NCI-H2196 treated with DMSO at 0.1 percent for 48 hours (cell line): ENCODE results near the gene MYH6.
A peak's percentile ranks its signal among the peaks of the same experiment; 100 is the strongest.
"Not testable (repeated sequence)": the region's sequence is repeated elsewhere in the genome, so short reads cannot be mapped to it uniquely, and the experiment has no call there.

Experiments
- DNase-seq: peaks from one replicate; lab custom pipeline; 2025; ENCODE audit not compliant: unreplicated experiment; lab: John Stamatoyannopoulos, UW

The MYH6 gene

DNA sequence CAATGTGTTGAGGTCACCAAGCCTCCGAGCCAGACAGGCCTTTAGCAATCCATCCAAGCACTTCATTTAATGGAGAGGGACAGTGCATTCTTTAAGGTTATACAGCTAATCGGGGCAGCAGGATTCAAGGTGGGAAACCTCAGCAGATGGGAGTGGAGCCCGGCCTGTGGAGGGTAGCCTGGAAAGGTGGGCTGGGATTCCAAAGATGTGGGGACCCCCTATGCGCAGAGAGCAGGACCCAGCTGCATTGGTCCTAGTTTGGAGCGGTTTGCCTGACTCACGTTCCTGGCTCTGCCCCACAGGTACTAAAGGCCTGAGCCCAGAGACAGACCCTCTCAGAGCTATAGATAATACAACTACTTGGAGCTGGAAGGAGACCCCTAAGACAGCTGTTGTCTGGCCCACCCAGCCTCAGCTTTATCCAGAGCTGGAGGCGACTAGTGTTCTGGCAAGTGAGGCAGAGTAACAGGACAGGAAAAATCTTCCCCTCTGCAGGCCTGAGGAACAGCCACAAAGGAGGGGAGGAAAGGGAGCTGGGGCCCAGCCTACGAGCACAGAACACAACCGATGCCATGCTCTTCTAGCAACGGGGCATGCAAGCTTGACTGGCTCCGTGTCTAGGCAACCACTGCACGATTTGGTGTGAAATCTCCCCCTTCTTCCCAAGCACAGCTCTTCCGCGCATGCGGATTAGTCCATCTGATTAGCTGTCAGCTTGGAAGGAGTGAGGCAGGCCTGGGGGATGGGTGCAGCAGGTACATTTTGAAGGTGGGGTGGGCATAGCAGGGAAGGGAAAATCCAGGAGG lies 28.5 kb upstream of the MYH6 start:
- no peak for DNase-seq

DNA sequence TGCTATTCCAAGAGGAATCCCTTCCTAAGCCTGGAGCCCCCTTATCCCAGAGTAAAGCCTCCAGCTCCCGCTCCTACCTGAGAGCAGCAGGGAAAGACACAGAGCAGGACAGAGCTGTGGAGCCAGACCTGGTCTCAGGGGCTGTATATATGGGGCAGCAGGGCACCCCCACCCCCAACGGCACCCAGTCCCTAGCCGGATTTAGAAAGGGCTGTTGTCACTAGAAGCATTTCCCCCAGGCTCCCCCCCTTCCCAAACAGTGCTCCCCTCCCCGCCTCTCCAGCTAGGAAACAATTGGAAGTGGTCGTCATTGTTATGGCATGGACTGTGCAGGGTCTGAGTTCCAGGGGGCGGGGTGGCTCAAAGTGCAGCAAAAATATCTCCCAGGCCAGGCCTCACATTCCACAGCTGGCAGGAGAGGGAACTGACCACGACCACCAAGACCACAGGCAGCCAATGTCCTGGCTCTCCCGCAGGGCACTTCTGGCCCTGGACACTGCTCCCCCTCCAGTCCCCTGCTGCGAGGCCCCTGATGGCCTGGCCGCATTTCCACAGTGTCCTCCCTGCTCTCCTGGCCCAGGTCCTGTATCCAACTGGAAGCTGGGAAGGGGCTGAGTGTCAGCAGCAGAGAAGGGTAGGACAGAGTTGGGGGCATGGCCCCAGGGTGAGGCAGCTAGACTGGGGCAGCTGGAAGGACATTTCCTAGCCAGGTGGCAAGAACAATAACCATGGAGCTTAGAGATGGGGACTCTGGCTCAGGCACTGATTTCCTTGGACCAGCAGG lies 27.7 kb upstream of the MYH6 start, which contains the start of gene MYH7:
MYH7 (minus strand) TSS at position 118 of the 784 bp plus-strand sequence. CDS start 1,928 bp downstream, outside the sequence.
- DNase-seq, result no peak

DNA sequence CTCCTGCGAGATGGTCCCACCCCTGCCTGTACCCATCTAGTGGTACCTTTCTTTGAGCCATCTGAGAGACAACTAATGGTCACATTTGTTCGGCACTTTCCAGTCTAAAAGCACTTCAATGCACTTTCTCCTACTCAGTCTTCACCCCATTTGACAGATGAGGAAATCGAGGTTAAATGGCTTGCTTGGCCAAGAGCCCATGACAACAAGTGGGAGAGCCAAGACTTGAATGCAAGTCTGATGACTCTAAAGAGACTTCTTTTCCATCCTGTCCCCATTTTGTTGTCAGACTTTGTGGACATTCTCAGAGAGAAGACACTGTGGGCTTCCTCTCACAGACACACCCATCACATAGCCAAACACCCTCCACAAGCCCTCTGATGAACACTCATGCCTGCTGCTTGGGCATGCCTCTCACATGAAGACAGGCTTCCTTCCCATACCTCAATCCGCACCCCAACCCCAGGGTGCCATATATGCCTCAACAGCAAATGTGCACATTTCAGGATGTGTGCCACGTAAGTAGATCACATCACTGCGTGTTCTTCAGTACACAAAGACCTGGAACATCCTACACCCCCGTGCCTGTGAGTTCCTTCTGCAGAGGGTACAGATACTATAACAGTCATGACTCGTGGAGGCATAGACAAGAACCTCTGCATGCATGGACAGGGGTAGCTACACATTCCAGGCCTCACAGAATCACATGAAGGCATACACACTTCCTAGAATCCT lies 26.6 kb upstream of the MYH6 start:
- no peak for DNase-seq

DNA sequence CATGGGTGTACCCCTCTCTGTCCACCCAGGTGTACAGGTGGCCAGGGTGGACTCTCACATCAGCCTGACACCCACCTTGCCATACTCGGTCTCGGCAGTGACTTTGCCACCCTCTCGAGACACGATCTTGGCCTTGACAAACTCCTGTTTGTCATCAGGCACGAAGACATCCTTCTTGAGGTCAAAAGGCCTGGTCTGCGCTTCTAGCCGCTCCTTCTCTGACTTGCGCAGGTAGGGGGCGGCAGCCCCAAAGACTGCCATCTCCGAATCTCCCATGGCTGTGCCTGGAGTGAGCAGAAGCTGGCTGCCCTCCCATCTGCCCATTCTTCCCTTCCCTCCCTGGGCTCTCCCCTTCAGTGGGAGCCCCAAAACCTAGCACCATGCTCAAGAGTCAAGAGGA lies 25.4 kb upstream of the MYH6 start:
- DNase-seq, result no peak

DNA sequence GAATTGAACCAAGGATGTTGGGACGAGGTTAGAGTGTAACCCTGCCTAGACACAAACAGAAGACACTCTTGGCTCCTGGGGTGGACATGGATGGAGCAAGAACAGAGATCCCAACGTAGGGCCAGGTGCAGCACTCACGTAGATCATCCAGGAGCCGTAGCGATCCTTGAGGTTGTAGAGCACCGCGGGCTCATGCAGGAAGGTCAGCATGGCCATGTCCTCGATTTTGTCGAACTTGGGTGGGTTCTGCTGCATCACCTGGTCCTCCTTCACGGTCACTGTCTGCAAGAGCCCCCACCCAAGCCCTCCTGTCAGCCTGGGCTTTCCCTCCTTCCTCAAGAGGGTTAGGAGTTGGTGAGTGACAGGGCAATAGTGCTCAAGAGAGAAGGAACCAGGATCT lies 24.9 kb upstream of the MYH6 start:
- no peak for DNase-seq

DNA sequence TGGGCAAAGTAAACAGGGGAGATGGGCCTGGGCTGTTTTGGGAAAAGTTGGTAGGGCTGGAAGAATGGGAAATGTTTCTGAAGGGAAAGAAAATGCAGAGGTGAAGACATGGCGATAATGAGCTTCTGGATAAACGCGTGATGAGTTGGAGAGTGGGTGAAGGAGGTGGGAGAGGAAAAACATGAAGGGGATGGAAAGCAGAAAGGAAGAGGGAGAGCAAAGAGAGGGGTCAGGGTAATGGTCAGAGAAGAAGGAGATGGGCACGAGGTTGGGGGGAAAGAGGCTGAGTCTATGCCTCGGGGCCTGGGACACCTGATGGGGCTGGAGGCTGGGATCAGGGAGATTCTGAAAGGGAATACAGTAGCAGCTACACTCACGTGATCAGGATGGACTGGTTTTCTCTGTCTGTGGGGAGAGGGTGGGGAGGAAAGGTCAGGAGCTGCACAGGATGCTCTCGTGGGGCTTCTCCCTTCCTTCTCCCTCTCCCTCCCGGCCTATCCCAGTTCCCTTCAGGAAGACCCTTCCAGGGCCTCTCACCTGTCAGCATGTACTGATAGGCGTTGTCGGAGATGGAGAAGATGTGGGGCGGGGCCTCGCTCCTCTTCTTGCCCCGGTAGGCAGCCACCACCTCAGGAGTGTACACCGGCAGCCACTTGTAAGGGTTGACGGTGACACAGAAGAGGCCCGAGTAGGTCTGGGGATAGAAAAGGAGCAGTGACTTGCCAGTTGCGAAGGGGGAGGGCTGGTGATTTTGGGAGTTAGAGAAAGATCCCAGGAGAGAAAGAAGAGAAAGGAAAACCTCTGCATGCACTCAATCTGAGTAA lies 24.2 kb upstream of the MYH6 start:
- no peak for DNase-seq

DNA sequence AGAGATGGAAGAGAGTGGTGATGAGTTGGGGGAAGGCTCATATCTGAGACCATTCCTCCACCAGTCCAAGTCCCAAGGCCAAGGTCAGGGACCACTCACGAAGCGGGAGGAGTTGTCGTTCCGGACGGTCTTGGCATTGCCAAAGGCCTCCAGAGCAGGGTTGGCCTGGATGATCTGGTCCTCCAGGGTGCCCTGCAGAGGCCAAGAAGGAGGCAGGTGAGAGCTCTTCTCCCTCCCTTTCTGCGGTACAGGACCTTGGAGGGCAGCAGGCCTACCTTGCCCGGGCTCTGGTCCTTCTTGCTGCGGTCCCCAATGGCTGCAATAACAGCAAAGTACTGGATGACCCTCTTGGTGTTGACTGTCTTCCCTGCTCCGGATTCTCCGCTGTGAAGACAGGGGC lies 23.4 kb upstream of the MYH6 start:
- DNase-seq, result no peak

DNA sequence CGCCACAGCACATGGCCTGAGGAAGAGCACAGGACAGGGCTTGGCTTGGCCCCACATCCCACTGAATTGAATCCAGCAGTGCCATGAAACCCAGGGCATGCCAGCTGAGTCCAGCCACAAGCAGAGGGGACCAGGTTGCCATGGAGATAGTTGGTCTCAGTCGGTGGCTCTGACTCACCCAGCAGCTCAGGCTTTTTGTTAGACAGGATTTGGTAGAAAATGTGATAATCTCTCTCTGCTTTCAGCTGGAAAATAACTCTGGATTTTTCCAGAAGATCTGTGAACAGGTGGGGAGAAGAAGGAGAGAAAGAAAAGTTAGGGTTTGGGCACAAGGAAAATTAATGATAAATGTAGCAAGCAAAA lies 22.6 kb upstream of the MYH6 start:
- peak; percentile 24 for DNase-seq

DNA sequence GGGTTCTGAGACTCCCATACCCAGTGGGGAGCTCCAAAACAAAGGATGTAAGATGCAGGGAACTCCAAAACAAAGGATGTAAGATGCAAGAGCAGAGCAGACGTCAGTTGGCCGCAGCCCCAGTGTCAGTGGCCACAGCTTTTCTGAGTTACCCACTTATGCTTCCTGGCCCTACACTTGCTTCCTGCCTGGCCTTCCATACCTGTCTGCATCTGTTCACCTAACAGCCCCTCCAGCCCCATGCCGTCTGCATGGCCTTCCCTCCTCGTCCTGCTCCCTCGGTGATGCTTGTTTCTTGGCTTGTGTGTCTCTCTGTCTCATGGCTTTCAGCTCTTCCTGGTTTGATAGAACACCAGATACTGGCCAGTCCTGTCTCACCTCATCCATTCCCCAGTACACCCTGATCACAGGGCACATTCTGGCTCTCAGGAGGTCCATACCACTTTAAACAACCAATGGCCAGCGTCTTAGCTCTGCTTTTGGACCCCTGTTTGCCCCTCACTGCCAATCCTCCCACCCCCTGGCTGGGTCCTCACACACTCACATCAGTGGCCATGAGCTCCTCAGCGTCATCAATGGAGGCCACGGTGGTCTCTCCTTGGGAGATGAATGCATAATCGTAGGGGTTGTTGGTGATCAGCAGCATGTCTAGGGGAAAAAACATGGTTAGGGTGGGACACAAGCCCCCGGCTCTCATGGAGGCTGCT lies 22.1 kb upstream of the MYH6 start:
- no peak for DNase-seq

DNA sequence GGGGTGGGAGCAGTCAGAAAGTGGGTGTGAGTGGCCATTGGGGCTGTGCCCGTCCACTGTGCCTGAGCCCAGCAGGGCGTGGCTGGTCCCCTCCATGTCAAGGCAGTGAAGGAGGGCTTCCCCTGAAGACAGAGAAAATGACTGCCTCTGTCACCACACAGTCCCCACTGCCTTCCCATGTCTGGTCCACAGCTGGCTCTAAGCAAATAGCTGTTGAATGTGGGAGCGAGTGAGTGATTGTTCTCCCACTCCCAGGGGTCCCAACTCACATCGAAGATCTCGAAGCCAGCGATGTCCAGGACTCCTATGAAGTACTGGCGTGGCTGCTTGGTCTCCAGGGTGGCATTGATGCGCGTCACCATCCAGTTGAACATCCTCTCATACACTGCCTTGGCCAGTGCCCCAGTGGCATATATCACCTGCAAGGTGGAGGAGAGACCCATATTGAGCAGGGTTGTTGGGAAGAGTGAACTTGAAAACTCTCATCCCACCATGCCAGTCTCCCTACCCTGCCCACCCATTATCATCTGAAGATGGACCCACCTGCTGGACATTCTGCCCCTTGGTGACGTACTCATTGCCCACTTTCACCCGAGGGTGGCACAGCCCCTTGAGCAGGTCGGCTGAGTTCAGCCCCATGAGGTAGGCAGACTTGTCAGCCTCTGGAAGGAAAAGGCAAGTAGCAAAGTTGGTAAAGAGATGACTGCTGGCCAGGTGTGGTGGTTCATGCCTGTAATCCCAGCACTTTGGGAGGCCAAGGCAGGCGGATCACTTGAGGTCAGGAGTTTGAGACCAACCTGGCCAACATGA lies 20.8 kb upstream of the MYH6 start:
- DNase-seq, result no peak

DNA sequence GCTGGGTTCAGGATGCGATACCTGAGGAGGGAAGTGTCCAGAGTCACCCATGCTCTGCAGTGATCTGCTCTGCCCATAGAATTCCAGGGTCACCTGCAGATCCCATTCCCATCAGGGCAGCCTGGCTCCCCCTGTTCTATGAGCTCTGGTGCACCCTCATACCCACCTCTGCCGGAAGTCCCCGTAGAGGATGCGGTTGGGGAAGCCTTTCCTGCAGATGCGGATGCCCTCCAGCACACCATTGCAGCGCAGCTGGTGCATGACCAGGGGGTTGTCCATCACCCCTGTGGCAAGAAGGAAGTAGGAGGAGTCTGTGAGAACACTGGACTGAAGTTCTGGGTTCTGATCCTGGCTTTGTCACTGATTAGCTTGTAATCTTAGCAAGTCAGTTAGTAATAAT lies 17.7 kb upstream of the MYH6 start:
- DNase-seq, result not testable (repeated sequence)

DNA sequence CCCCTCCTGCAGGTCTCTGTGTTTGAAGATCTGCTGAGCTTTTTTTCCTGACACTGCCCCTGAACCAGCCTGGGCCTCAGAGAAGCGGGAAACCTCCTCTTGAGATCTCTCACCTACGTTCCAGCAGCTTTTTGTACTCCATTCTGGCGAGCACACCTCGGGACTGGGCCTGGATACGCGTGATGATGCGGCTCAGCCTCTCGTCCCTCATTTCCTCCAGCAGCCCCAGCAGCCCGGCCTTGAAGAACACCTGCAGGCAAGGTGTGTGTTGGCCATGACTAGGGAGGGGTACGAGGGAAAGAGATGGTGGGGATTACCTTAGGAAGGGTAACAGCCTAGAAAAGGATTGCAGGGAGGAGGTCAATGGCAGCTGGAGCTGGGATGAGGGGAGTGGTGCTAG lies 17.1 kb upstream of the MYH6 start:
- no peak for DNase-seq

DNA sequence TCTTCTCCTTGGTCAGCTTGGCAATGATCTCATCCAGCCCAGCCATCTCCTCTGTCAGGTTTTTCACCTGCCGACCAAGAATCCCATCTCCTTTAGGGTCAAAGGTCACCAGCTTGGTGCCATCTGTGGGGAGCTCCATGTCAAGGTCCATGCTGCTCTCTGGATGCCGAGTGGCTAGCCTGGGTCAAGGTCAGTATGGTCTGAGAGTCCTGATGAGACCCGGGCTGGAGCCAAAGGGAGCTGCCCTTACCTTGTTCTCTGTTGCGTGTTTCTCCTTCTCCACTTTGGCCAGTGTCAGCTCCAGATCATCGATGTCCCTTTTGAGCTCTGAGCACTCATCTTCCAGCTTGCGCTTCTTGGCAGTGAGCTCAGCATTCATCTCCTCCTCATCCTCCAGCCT lies 15.6 kb upstream of the MYH6 start:
- DNase-seq, result no peak

DNA sequence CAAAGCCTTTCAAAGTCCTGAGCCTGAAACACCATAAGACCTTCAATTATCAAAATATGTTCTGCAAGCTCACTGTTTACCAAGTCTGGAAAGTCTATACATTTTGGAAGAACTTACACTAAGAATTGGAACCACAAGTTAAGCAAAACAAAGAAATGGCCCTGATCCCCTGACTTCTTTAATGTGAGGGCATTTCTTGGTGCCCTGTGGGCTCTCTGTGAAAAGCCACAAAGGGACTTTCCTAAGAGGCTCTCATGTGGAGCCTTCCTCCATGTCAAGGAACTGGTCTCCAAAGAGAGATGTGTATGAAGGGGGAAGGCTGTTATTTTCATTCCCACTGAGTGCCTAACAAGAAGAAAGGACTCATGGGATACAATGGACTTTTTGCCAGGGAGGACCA lies 13.5 kb upstream of the MYH6 start:
- no peak for DNase-seq

DNA sequence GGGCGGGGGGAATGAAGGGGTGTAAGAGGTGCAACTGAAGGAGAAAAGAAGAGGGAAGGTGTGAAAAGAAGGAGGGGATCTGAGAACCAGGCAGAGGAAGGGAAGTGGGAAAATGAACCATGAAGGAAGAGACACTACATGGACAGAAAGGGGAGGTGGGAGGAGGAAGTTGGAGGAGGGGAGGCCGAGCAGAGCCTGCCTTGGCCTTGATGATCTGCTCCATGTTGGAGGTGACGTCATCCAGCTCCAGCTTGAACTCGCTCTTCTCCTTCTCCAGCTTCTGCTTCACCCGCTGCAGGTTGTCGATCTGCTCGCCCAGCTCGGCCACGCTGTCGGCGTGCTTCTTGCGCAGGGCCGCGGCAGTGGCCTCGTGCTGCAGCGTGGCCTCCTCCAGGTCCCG lies 11.6 kb upstream of the MYH6 start:
- not testable (repeated sequence) for DNase-seq

DNA sequence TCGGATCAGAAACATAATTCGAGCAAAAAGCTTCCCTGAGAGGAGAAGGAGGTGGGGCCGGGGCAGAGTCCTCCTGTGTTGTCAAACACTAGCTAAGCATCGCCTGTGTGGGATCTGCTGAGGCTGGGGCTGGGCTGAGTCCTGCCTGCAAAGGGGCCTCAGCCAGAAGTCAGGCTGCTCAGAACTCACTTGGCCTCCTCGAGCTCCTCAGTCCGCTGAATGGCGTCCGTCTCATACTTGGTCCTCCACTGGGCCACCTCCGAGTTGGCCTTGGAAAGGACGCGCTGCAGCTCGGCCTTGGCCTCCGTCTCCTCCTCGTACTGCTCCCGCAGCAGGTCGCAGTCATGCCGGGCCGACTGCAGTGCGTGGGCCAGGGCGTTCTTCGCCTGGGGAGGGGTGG lies 9.9 kb upstream of the MYH6 start:
- DNase-seq, result no peak

DNA sequence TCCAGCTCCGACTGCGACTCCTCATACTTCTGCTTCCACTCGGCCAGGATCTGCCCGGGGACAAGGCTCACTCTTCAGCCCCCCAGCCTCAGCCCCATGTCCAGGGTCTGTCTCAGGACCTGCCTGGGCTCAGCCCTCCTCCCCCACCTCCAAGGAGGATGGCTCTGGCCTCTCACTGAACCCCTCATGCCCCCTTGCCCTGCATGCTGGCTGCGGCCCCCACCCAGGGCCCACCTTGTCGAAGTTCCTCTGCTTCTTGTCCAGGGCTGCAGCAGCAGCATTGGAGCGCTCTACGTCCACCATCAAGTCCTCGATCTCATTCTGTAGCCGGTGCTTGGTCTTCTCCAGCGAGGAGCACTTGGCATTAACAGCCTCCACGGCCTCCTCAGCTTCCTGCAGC lies 9.2 kb upstream of the MYH6 start:
- DNase-seq, result not testable (repeated sequence)

DNA sequence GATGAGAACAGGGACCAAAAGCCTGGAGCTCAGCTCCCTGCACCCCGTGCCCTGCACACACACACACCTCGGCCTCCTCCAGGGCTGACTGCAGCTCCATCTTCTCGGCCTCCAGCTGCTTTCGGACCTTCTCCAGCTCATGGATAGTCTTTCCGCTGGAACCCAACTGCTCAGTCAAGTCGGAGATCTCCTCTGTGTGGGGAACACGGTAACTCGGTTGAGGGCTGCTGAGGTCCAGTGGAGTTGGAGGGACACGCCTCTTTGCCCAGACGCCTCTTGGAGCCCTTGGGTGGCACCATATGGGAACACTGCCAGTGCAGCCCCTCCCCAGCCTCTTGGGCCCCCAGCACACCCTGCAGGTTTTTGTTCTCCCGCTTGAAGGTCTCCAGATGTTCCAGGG lies 8.7 kb upstream of the MYH6 start:
- no peak for DNase-seq
